Endodermal cell (in vitro differentiated cells): ENCODE results near the gene SORCS1. TPM values are rescaled to one million over a fixed set of nuclear protein-coding genes. Genes with fewer than 3 reads are reported as not detected.
A peak's percentile ranks its signal among the peaks of the same experiment; 100 is the strongest.

Source experiments
- DNase-seq: peaks from one replicate; pipeline ENCODE4 v3.0.0-alpha.2; 2017
- H3K27ac ChIP-seq: 2 replicates; pipeline ENCODE4 v1.5.1; 2013; ENCODE audit warnings: mild to moderate bottlenecking, low read depth, low read length, moderate library complexity
- H3K27me3 ChIP-seq: 2 replicates; pipeline ENCODE4 v1.6.1; 2013; ENCODE audit warnings: mild to moderate bottlenecking, low read length, moderate library complexity; ENCODE audit not compliant: insufficient read depth, control insufficient read depth, poor library complexity, severe bottlenecking
- H3K36me3 ChIP-seq: 2 replicates; pipeline ENCODE4 v1.7.0; 2013; ENCODE audit warnings: mild to moderate bottlenecking, low read length, moderate library complexity; ENCODE audit not compliant: control insufficient read depth, insufficient read depth
- H3K4me1 ChIP-seq: one replicate; pipeline ENCODE4 v1.7.0; 2013; ENCODE audit warnings: low read length; ENCODE audit not compliant: control insufficient read depth, insufficient read depth
- H3K4me3 ChIP-seq: 2 replicates; pipeline ENCODE4 v1.5.1; 2013; ENCODE audit warnings: mild to moderate bottlenecking, low read length, moderate library complexity
- H3K9ac ChIP-seq: 2 replicates; pipeline ENCODE4 v1.6.1; 2013; ENCODE audit warnings: mild to moderate bottlenecking, low read length, moderate library complexity; ENCODE audit not compliant: poor library complexity, severe bottlenecking; ENCODE audit errors: extremely low read depth
- H3K9me3 ChIP-seq: 2 replicates; pipeline ENCODE4 v1.6.1; 2013; ENCODE audit warnings: mild to moderate bottlenecking, low read length, moderate library complexity; ENCODE audit not compliant: control insufficient read depth
- H3K27ac Mint-ChIP-seq: 2 replicates; pipeline ENCODE4 v1.8.0; 2020; ENCODE audit warnings: mixed read lengths
- H3K27me3 Mint-ChIP-seq: 2 replicates; pipeline ENCODE4 v1.8.0; 2021; ENCODE audit warnings: mild to moderate bottlenecking, mixed read lengths; ENCODE audit not compliant: insufficient read depth
- H3K36me3 Mint-ChIP-seq: 2 replicates; pipeline ENCODE4 v1.8.0; 2020; ENCODE audit warnings: low read depth, mixed read lengths
- H3K4me1 Mint-ChIP-seq: 2 replicates; pipeline ENCODE4 v1.8.0; 2020; ENCODE audit warnings: mixed read lengths
- H3K4me3 Mint-ChIP-seq: 2 replicates; pipeline ENCODE4 v1.8.0; 2020; ENCODE audit warnings: mild to moderate bottlenecking, moderate library complexity, mixed read lengths
- H3K9me3 Mint-ChIP-seq: 2 replicates; pipeline ENCODE4 v1.8.0; 2020; ENCODE audit warnings: mild to moderate bottlenecking, mixed read lengths
- WGBS, 2 experiments: methylation state at CpG; one replicate each; pipeline versions ENCODE4 v1.1.5 to v1.1.7; 2013; ENCODE audit warnings: missing lambda C conversion rate in 2 of 2, mixed read lengths in 1 of 2; ENCODE audit not compliant: insufficient coverage in 1 of 2, insufficient read length in 1 of 2; 5-methylcytosine and 5-hydroxymethylcytosine counted together
- total RNA-seq, 2 donors: library from RNA; stranded (reverse); fragmentation: NEBNext Ultra II Directional in 1 of 2; extraction: Animal tissue kit (Norgen Biotek cat#: 25700) in 1 of 2; gene quantifications; 2 replicates in 1 of 2; 3 replicates in 1 of 2; pipeline ENCODE4 v1.2.1, GENCODE V29; 2021
- TF ChIP-seq, protein P1 (sequence below): fragments of 200-600 bp; sonication (generic); conservative IDR thresholded peaks from 2 replicates; pipeline ENCODE4 v1.5.0; 2021; ENCODE audit warnings: antibody characterized with exemption, mild to moderate bottlenecking

Gene SORCS1
- total RNA-seq, 2 donors from 2014 or later = 57.4 to 79.6 TPM

GRCh38 chr10:106534441-106534840, 630.1 kb downstream of the SORCS1 start:
- TF ChIP-seq, protein P1, sequence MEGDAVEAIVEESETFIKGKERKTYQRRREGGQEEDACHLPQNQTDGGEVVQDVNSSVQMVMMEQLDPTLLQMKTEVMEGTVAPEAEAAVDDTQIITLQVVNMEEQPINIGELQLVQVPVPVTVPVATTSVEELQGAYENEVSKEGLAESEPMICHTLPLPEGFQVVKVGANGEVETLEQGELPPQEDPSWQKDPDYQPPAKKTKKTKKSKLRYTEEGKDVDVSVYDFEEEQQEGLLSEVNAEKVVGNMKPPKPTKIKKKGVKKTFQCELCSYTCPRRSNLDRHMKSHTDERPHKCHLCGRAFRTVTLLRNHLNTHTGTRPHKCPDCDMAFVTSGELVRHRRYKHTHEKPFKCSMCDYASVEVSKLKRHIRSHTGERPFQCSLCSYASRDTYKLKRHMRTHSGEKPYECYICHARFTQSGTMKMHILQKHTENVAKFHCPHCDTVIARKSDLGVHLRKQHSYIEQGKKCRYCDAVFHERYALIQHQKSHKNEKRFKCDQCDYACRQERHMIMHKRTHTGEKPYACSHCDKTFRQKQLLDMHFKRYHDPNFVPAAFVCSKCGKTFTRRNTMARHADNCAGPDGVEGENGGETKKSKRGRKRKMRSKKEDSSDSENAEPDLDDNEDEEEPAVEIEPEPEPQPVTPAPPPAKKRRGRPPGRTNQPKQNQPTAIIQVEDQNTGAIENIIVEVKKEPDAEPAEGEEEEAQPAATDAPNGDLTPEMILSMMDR = no peak
- H3K27ac Mint-ChIP-seq = no peak overlapping the region
- Histone ChIP-seq H3K36me3 (no peaks in the 10 kb centered on the region), H3K27ac (no peak overlapping the region), H3K27me3 (peaks cover 24% of the 10 kb centered on the region), H3K4me3 (peak overlapping the region; percentile 66), H3K4me1 (no peaks in the 10 kb centered on the region), H3K9ac (no peak overlapping the region), H3K9me3 (peaks cover 36% of the 10 kb centered on the region)
- WGBS, 2 experiments = 88% methylated on average over 1 of the region's 2 CpGs; no CpG with 5 or more reads in 1 of the 2 experiments
- H3K4me3 Mint-ChIP-seq = no peak overlapping the region
- peaks cover 76% of the 10 kb centered on the region for H3K27me3 Mint-ChIP-seq
- no peaks in the 10 kb centered on the region for H3K36me3 Mint-ChIP-seq
- no peak for DNase-seq
- no peaks in the 10 kb centered on the region for H3K4me1 Mint-ChIP-seq
- peaks cover 12% of the 10 kb centered on the region for H3K9me3 Mint-ChIP-seq

- H3K36me3 ChIP-seq = no peaks in the 10 kb centered on the region
- no peak overlapping the region for H3K9ac ChIP-seq
- Mint-ChIP-seq H3K36me3 (no peaks in the 10 kb centered on the region), H3K27me3 (peaks cover 70% of the 10 kb centered on the region), H3K9me3 (no peaks in the 10 kb centered on the region), H3K4me1 (no peaks in the 10 kb centered on the region), H3K4me3 (no peak overlapping the region), H3K27ac (no peak overlapping the region)
- DNase-seq = no peak
- H3K4me1 ChIP-seq = no peaks in the 10 kb centered on the region
- H3K27ac ChIP-seq = no peak overlapping the region
- no peak overlapping the region for H3K4me3 ChIP-seq
- 96 to 100% methylated on average over 2 of the region's 2 CpGs for WGBS, 2 experiments
- peaks cover 24% of the 10 kb centered on the region for H3K27me3 ChIP-seq
- TF ChIP-seq, protein P1 = no peak
- peaks cover 9% of the 10 kb centered on the region for H3K9me3 ChIP-seq
Observed at GRCh38 chr10:106528702-106529101, 635.8 kb downstream of the SORCS1 start.

- Mint-ChIP-seq H3K4me1 (no peaks in the 10 kb centered on the region), H3K27ac (no peak overlapping the region), H3K4me3 (no peak overlapping the region), H3K27me3 (peaks cover 48% of the 10 kb centered on the region), H3K36me3 (no peaks in the 10 kb centered on the region), H3K9me3 (no peaks in the 10 kb centered on the region)
- H3K4me1 ChIP-seq = no peaks in the 10 kb centered on the region
- H3K9me3 ChIP-seq = no peaks in the 10 kb centered on the region
- H3K27ac ChIP-seq = no peak overlapping the region
- 71 to 85% methylated on average over 1 of the region's 1 CpG for WGBS, 2 experiments
- no peak overlapping the region for H3K9ac ChIP-seq
- peaks cover 8% of the 10 kb centered on the region for H3K27me3 ChIP-seq
- no peaks in the 10 kb centered on the region for H3K36me3 ChIP-seq
- DNase-seq = no peak
- no peak overlapping the region for H3K4me3 ChIP-seq
- TF ChIP-seq, protein P1 = no peak
Observed at GRCh38 chr10:106525835-106526234, 638.7 kb downstream of the SORCS1 start.
